ENCODE measurements around the gene SLC22A4. TPM values are rescaled to one million over a fixed set of nuclear protein-coding genes. Genes with fewer than 3 reads are reported as not detected.

SLC22A4 gene
- total RNA-seq, 1 donor from 2014 or later = 0.75 TPM

DNA sequence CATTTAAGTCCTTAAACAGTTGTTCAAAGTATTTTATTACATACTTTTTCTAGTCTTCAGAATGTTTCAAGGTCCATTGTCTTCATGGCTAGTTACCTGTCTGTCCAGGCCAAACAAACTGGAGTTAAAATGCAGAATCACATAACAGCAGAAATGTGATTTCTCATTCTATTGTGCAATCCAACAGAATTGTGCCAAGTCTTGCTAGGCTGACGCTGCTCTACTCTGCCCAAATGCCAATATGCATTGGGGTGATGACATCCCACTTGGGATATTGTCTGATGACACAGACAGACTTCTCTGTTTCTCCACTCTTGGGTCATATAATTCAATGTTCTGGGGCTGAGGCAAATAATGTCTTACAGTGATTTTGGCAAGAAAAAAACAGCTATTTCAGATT, 70.1 kb downstream of the SLC22A4 start:
- peak; percentile 93 for DNase-seq (ENCODE audit: low read depth)
- no peak overlapping the region for H3K4me3 ChIP-seq (ENCODE audit: low read depth, low read length)
- TF ChIP-seq, protein P1, sequence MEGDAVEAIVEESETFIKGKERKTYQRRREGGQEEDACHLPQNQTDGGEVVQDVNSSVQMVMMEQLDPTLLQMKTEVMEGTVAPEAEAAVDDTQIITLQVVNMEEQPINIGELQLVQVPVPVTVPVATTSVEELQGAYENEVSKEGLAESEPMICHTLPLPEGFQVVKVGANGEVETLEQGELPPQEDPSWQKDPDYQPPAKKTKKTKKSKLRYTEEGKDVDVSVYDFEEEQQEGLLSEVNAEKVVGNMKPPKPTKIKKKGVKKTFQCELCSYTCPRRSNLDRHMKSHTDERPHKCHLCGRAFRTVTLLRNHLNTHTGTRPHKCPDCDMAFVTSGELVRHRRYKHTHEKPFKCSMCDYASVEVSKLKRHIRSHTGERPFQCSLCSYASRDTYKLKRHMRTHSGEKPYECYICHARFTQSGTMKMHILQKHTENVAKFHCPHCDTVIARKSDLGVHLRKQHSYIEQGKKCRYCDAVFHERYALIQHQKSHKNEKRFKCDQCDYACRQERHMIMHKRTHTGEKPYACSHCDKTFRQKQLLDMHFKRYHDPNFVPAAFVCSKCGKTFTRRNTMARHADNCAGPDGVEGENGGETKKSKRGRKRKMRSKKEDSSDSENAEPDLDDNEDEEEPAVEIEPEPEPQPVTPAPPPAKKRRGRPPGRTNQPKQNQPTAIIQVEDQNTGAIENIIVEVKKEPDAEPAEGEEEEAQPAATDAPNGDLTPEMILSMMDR (conservative IDR thresholded peaks at IDR 0.05; ENCODE audit: low read depth, low read length) = no peak

DNA sequence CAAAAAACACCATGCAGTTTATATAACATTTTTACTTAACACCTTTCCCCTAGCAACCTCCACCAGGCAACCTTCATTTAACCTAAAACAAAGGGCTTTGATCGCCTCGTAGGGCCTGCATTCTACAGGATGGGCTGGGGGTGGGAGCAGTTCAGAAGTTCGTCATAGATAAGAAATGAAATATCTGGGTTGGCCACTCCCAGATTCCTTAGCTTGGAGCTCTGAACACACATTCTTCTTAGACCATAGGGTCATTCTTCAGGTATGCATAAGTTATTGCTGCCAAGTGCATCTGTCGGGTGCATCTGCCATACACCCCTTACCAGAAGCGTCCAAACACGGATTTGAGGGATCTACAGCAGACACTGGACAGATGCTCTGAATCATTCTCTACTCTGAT, 71.0 kb downstream of the SLC22A4 start:
- TF ChIP-seq, protein P1 (conservative IDR thresholded peaks at IDR 0.05; ENCODE audit: low read depth, low read length) = no peak
- no peak overlapping the region for H3K4me3 ChIP-seq (ENCODE audit: low read depth, low read length)
- DNase-seq (ENCODE audit: low read depth) = peak; percentile 69

DNA sequence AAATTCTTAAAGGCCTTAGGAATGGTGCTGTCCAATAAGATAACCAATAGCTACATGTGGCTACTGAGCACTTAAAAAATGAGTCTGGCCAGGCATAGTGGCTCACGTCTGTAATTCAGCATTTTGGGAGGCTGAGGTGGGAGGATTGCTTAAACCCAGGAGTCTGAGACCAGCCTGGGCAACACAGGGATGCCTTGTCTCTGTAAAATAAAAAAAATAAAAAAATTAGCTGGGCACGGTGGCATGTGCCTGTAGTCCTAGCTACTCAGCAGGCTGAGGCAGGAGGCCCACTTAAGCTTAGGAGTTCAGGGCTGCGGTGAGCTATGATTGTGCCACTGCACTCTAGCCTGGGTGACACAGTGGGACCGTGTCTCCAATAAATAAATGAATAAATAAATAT, 74.0 kb downstream of the SLC22A4 start:
- TF ChIP-seq, protein P1 (conservative IDR thresholded peaks at IDR 0.05; ENCODE audit: low read depth, low read length) = no peak
- H3K4me3 ChIP-seq (ENCODE audit: low read depth, low read length) = peak overlapping the region; percentile 84
- DNase-seq (ENCODE audit: low read depth) = no peak

DNA sequence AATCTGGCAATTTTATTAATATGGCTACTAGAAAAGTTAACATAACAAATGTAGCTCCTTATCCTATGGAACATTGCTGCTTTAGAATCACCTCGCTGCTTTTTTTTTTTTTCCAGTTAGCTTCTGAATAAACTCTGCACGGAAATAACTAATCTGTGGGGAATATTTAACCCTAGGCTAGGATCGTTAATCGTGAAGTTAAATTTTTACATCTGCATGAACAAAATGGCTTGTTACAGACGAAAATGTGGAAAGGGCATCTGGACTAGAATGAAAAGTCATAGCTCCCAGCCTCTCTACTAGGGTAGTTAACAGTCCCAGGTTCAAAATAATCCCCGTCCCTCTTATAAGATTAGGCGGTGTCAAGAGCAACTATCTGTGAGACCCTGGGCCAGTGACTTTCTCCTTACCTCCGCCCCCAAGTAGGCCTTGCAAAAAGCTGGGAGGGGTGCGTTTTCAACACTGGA, 74.8 kb downstream of the SLC22A4 start:
- DNase-seq (ENCODE audit: low read depth) = peak; percentile 66
- TF ChIP-seq, protein P1 (conservative IDR thresholded peaks at IDR 0.05; ENCODE audit: low read depth, low read length) = no peak
- H3K4me3 ChIP-seq (ENCODE audit: low read depth, low read length) = peak overlapping the region; percentile 84

GRCh38 chr5:132369474-132370180, 75.4 kb downstream of the SLC22A4 start, which contains the start of gene SLC22A5:
SLC22A5 (plus strand) TSS chr5:132369710; CDS start chr5:132369973, 263 bp downstream.
- TF ChIP-seq, protein P1 (conservative IDR thresholded peaks at IDR 0.05; ENCODE audit: low read depth, low read length) = no peak
- H3K4me3 ChIP-seq (ENCODE audit: low read depth, low read length) = peak within 1 kb of the TSS; percentile 84
- DNase-seq (ENCODE audit: low read depth) = no peak

DNA sequence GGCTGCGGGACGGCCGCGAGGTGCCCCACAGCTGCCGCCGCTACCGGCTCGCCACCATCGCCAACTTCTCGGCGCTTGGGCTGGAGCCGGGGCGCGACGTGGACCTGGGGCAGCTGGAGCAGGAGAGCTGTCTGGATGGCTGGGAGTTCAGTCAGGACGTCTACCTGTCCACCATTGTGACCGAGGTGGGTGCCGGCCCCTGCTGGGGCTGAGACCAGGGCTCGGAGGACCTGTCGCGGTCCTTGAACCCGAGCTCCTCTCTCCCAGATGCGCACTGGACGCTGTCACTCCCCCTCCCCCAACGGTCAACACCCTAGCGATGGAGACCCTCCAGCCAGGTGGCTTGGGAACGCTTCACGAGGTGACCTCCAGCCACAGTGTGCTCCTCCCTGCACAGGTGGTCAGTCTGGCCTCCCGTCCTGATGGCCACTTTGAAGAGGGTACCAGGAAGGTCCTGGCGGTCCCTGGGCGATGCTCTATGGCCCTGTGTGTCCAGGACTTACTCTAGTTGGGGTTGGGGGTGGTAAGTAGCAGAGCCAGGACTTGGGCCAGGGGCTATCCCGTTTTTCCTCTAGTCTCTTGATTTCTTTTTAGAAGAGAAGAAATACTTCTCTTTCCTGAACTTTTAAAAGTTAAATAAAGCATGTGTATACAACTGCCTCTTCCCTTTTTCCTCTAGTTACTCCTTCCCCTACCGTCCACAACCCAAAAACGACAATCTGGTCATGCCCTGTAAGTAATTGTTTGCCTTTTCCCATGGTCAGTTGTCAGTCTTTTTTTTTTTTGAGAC, 76.2 kb downstream of the SLC22A4 start:
- no peak for DNase-seq (ENCODE audit: low read depth)
- H3K4me3 ChIP-seq (ENCODE audit: low read depth, low read length) = peak overlapping the region; percentile 84
- TF ChIP-seq, protein P1 (conservative IDR thresholded peaks at IDR 0.05; ENCODE audit: low read depth, low read length) = no peak
